Ovary (tissue), 3 donors: ENCODE measurements around the gene FSD1L.

Experiments used
- POLR2A ChIP-seq: fragments of 450-650 bp; IDR thresholded peaks from one replicate; pipeline ENCODE4 v1.6.1; 2017; ENCODE audit warnings: antibody characterized with exemption, mild to moderate bottlenecking, moderate library complexity
- TF ChIP-seq, protein P1 (sequence below), 3 donors: fragments of 450-650 bp in 2 of 3; fragments of 200-600 bp in 1 of 3; IDR thresholded peaks; one replicate each; pipeline versions ENCODE4 v1.5.1 to v1.8.0; 2016 to 2022; ENCODE audit warnings: antibody characterized with exemption in 3 of 3, mild to moderate bottlenecking in 1 of 3
- donor health status: DM: no; HTN: no; CAD: no.

DNA sequence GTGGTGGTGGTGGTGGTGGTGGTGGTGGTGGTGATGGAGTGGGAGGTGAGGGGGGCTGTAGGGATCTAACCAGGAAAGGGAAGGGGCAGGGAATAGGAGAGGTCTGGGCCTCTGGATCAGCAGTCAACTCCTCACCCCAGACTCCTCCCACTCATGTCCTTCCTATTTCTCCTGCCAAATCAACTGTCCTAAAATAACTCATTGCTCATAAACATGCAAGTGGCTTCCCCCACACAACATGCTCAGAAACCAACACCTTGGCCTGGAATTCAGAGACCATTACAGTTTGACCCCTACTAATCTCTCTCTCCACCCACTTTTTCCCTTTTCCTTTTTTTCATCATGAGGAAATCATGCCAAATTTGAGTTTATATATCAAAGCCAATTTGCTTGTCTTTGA lies 8.4 kb upstream of the FSD1L start:
- TF ChIP-seq, protein P1, sequence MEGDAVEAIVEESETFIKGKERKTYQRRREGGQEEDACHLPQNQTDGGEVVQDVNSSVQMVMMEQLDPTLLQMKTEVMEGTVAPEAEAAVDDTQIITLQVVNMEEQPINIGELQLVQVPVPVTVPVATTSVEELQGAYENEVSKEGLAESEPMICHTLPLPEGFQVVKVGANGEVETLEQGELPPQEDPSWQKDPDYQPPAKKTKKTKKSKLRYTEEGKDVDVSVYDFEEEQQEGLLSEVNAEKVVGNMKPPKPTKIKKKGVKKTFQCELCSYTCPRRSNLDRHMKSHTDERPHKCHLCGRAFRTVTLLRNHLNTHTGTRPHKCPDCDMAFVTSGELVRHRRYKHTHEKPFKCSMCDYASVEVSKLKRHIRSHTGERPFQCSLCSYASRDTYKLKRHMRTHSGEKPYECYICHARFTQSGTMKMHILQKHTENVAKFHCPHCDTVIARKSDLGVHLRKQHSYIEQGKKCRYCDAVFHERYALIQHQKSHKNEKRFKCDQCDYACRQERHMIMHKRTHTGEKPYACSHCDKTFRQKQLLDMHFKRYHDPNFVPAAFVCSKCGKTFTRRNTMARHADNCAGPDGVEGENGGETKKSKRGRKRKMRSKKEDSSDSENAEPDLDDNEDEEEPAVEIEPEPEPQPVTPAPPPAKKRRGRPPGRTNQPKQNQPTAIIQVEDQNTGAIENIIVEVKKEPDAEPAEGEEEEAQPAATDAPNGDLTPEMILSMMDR (IDR thresholded peaks at IDR 0.05), result no peak
- no peak for TF ChIP-seq POLR2A
